ENCODE results near the gene NPIPA1.
"Not testable (repeated sequence)": the region's sequence is repeated elsewhere in the genome, so short reads cannot be mapped to it uniquely, and the experiment has no call there.

Gene NPIPA1

GRCh38 chr16:14930246-14930645, 7.0 kb upstream of the NPIPA1 start:
- H3K18ac ChIP-seq (ENCODE audit: low read length); H3K4me1 ChIP-seq (ENCODE audit: control insufficient read depth in 1 of 2, insufficient read depth in 2 of 2, low read length in 2 of 2); H3K14ac ChIP-seq (ENCODE audit: low read length); H2BK5ac ChIP-seq (ENCODE audit: low read depth, low read length, poor library complexity); H4K8ac ChIP-seq (ENCODE audit: low read depth, low read length); H3K27me3 ChIP-seq (ENCODE audit: insufficient read depth, low read length); H3K79me2 ChIP-seq (ENCODE audit: control insufficient read depth, insufficient read depth, low read length, poor library complexity); H3K4ac ChIP-seq (ENCODE audit: low read depth, low read length); H3K27ac ChIP-seq (ENCODE audit: low read depth, low read length); H2AK5ac ChIP-seq (ENCODE audit: low read length); H3K4me2 ChIP-seq (ENCODE audit: low read length); H3K36me3 ChIP-seq (ENCODE audit: control insufficient read depth in 1 of 2, insufficient read depth in 2 of 2, low read length in 2 of 2); H2BK12ac ChIP-seq (ENCODE audit: low read length); DNase-seq; H2BK120ac ChIP-seq (ENCODE audit: insufficient read depth, low read length, poor library complexity); H3K4me3 ChIP-seq (ENCODE audit: low read depth, low read length); H3K79me1 ChIP-seq (ENCODE audit: low read length); H4K91ac ChIP-seq (ENCODE audit: low read depth, low read length); H4K12ac ChIP-seq (ENCODE audit: low read depth, low read length); H3K23ac ChIP-seq (ENCODE audit: low read length); H2AFZ ChIP-seq (ENCODE audit: insufficient read depth, low read length, poor library complexity); H3K9me3 ChIP-seq (ENCODE audit: insufficient read depth, low read depth, low read length); H3K9ac ChIP-seq (ENCODE audit: low read length): not testable (repeated sequence)
- WGBS (ENCODE audit: extremely low coverage, insufficient coverage, insufficient read length): no CpG with 5 or more reads among the region's 25 CpGs

- H3K4ac ChIP-seq (ENCODE audit: low read depth, low read length); H3K27ac ChIP-seq (ENCODE audit: low read depth, low read length); H3K14ac ChIP-seq (ENCODE audit: low read length); H2BK5ac ChIP-seq (ENCODE audit: low read depth, low read length, poor library complexity); H2BK120ac ChIP-seq (ENCODE audit: insufficient read depth, low read length, poor library complexity); H3K4me3 ChIP-seq (ENCODE audit: low read depth, low read length); H2BK12ac ChIP-seq (ENCODE audit: low read length); H2AK5ac ChIP-seq (ENCODE audit: low read length); H3K18ac ChIP-seq (ENCODE audit: low read length); H4K91ac ChIP-seq (ENCODE audit: low read depth, low read length); H4K8ac ChIP-seq (ENCODE audit: low read depth, low read length); H3K4me2 ChIP-seq (ENCODE audit: low read length); H2AFZ ChIP-seq (ENCODE audit: insufficient read depth, low read length, poor library complexity); H3K4me1 ChIP-seq (ENCODE audit: control insufficient read depth in 1 of 2, insufficient read depth in 2 of 2, low read length in 2 of 2); H3K9me3 ChIP-seq (ENCODE audit: insufficient read depth, low read depth, low read length); H4K12ac ChIP-seq (ENCODE audit: low read depth, low read length); H3K79me1 ChIP-seq (ENCODE audit: low read length); H3K23ac ChIP-seq (ENCODE audit: low read length); H3K79me2 ChIP-seq (ENCODE audit: control insufficient read depth, insufficient read depth, low read length, poor library complexity); H3K36me3 ChIP-seq (ENCODE audit: control insufficient read depth in 1 of 2, insufficient read depth in 2 of 2, low read length in 2 of 2); DNase-seq; H3K27me3 ChIP-seq (ENCODE audit: insufficient read depth, low read length); H3K9ac ChIP-seq (ENCODE audit: low read length): not testable (repeated sequence)
- whole genome bisulfite sequencing (ENCODE audit: extremely low coverage, insufficient coverage, insufficient read length): no CpG with 5 or more reads among the region's 19 CpGs
Observed at GRCh38 chr16:14930971-14931370, 6.3 kb upstream of the NPIPA1 start.

GRCh38 chr16:14932581-14933375, 4.5 kb upstream of the NPIPA1 start:
- WGBS (ENCODE audit: extremely low coverage, insufficient coverage, insufficient read length): no CpG with 5 or more reads among the region's 47 CpGs
- H3K79me2 ChIP-seq (ENCODE audit: control insufficient read depth, insufficient read depth, low read length, poor library complexity); H4K8ac ChIP-seq (ENCODE audit: low read depth, low read length); H3K9ac ChIP-seq (ENCODE audit: low read length); H2BK120ac ChIP-seq (ENCODE audit: insufficient read depth, low read length, poor library complexity); H4K91ac ChIP-seq (ENCODE audit: low read depth, low read length); H4K12ac ChIP-seq (ENCODE audit: low read depth, low read length); H3K36me3 ChIP-seq (ENCODE audit: control insufficient read depth in 1 of 2, insufficient read depth in 2 of 2, low read length in 2 of 2); DNase-seq; H3K27me3 ChIP-seq (ENCODE audit: insufficient read depth, low read length); H3K9me3 ChIP-seq (ENCODE audit: insufficient read depth, low read depth, low read length); H2AK5ac ChIP-seq (ENCODE audit: low read length); H2AFZ ChIP-seq (ENCODE audit: insufficient read depth, low read length, poor library complexity); H2BK5ac ChIP-seq (ENCODE audit: low read depth, low read length, poor library complexity); H3K4me2 ChIP-seq (ENCODE audit: low read length); H3K4me3 ChIP-seq (ENCODE audit: low read depth, low read length); H2BK12ac ChIP-seq (ENCODE audit: low read length); H3K79me1 ChIP-seq (ENCODE audit: low read length); H3K14ac ChIP-seq (ENCODE audit: low read length); H3K4me1 ChIP-seq (ENCODE audit: control insufficient read depth in 1 of 2, insufficient read depth in 2 of 2, low read length in 2 of 2); H3K27ac ChIP-seq (ENCODE audit: low read depth, low read length); H3K23ac ChIP-seq (ENCODE audit: low read length); H3K4ac ChIP-seq (ENCODE audit: low read depth, low read length); H3K18ac ChIP-seq (ENCODE audit: low read length): not testable (repeated sequence)

- H3K27me3 ChIP-seq (ENCODE audit: insufficient read depth, low read length); H3K4me3 ChIP-seq (ENCODE audit: low read depth, low read length); H3K14ac ChIP-seq (ENCODE audit: low read length); H3K9ac ChIP-seq (ENCODE audit: low read length); H3K27ac ChIP-seq (ENCODE audit: low read depth, low read length); H3K9me3 ChIP-seq (ENCODE audit: insufficient read depth, low read depth, low read length); H3K4me2 ChIP-seq (ENCODE audit: low read length); H4K12ac ChIP-seq (ENCODE audit: low read depth, low read length); H3K36me3 ChIP-seq (ENCODE audit: control insufficient read depth in 1 of 2, insufficient read depth in 2 of 2, low read length in 2 of 2); H2BK5ac ChIP-seq (ENCODE audit: low read depth, low read length, poor library complexity); H2BK12ac ChIP-seq (ENCODE audit: low read length); H4K8ac ChIP-seq (ENCODE audit: low read depth, low read length); H3K79me2 ChIP-seq (ENCODE audit: control insufficient read depth, insufficient read depth, low read length, poor library complexity); H3K23ac ChIP-seq (ENCODE audit: low read length); H3K79me1 ChIP-seq (ENCODE audit: low read length); H2AFZ ChIP-seq (ENCODE audit: insufficient read depth, low read length, poor library complexity); H2AK5ac ChIP-seq (ENCODE audit: low read length); DNase-seq; H3K18ac ChIP-seq (ENCODE audit: low read length); H3K4me1 ChIP-seq (ENCODE audit: control insufficient read depth in 1 of 2, insufficient read depth in 2 of 2, low read length in 2 of 2); H3K4ac ChIP-seq (ENCODE audit: low read depth, low read length); H2BK120ac ChIP-seq (ENCODE audit: insufficient read depth, low read length, poor library complexity); H4K91ac ChIP-seq (ENCODE audit: low read depth, low read length): not testable (repeated sequence)
- no CpG with 5 or more reads among the region's 9 CpGs for WGBS (ENCODE audit: extremely low coverage, insufficient coverage, insufficient read length)
Observed at GRCh38 chr16:14937994-14938393, 751 bp downstream of the NPIPA1 start.
